HUDEP-2 (cell line): ENCODE results near the gene PHB1.
A peak's percentile ranks its signal among the peaks of the same experiment; 100 is the strongest.

Experiments used
- DNase-seq, 76 experiments: peaks; one replicate each; lab custom pipeline; 2025; ENCODE audit not compliant: unreplicated experiment in 76 of 76; lab: John Stamatoyannopoulos, UW

Gene PHB1

GRCh38 chr17:49414622-49415350 is at the start of gene PHB1:
Gene PHB1, minus strand, starts transcription at chr17:49414882. Its CDS starts 1,618 bp downstream, at chr17:49413264.
- peak in 75 of 76 experiments; percentile 51 to 99 (median 93) for DNase-seq

- no peak for DNase-seq
These were observed 49.4 kb upstream of the PHB1 start for GRCh38 chr17:49464049-49464448.

- no peak for DNase-seq
These were observed 46.9 kb upstream of the PHB1 start for GRCh38 chr17:49461580-49461979.

GRCh38 chr17:49460401-49460800 is 45.7 kb upstream of the PHB1 start:
- no peak for DNase-seq

GRCh38 chr17:49459401-49459984 is 44.8 kb upstream of the PHB1 start:
- no peak for DNase-seq

- no peak for DNase-seq
These were observed 43.2 kb upstream of the PHB1 start for GRCh38 chr17:49457564-49458535.

GRCh38 chr17:49456183-49456965 is 41.7 kb upstream of the PHB1 start:
- peak in 57 of 76 experiments; percentile 7 to 82 (median 30) for DNase-seq

- no peak for DNase-seq
These were observed 40.7 kb upstream of the PHB1 start for GRCh38 chr17:49455272-49455861.

- DNase-seq, result no peak
These were observed 39.4 kb upstream of the PHB1 start for GRCh38 chr17:49454050-49454449.

- no peak for DNase-seq
These were observed 38.0 kb upstream of the PHB1 start for GRCh38 chr17:49452661-49453060.

- DNase-seq, result peak in 1 of 76 experiments; percentile 10
These were observed 37.5 kb upstream of the PHB1 start for GRCh38 chr17:49452201-49452600.

- DNase-seq, result no peak
These were observed 36.1 kb upstream of the PHB1 start for GRCh38 chr17:49450735-49451134.

- no peak for DNase-seq
These were observed 35.5 kb upstream of the PHB1 start for GRCh38 chr17:49450181-49450580.

- DNase-seq, result no peak
These were observed 33.1 kb upstream of the PHB1 start for GRCh38 chr17:49447628-49448302.

- no peak for DNase-seq
These were observed 30.9 kb upstream of the PHB1 start for GRCh38 chr17:49445591-49445990.

- DNase-seq, result no peak
These were observed 29.7 kb upstream of the PHB1 start for GRCh38 chr17:49444384-49444783.

- DNase-seq, result no peak
These were observed 29.2 kb upstream of the PHB1 start for GRCh38 chr17:49443862-49444261.

- DNase-seq, result no peak
These were observed 27.4 kb upstream of the PHB1 start for GRCh38 chr17:49442041-49442440.

GRCh38 chr17:49441578-49441977 is 26.9 kb upstream of the PHB1 start:
- no peak for DNase-seq

- no peak for DNase-seq
These were observed 25.9 kb upstream of the PHB1 start for GRCh38 chr17:49440581-49440980.
